ENCODE results near the gene OR2T4. TPM values are rescaled to one million over a fixed set of nuclear protein-coding genes. Genes with fewer than 3 reads are reported as not detected.

OR2T4 gene
- total RNA-seq, 1 donor from 2014 or later, result not detected

- no peak within 1 kb of the TSS for H3K4me3 ChIP-seq (ENCODE audit: low read depth, low read length)
- no peak for TF ChIP-seq CTCF (conservative IDR thresholded peaks at IDR 0.05; ENCODE audit: low read depth, low read length)
- no peak for DNase-seq (ENCODE audit: low read depth)
These were observed 41.3 kb downstream of the OR2T4 start, which contains the start of gene OR2T1 for GRCh38 chr1:248402748-248403147. Gene OR2T1 (plus strand): TSS chr1:248403048. CDS start chr1:248406148, 3,100 bp downstream.

DNA sequence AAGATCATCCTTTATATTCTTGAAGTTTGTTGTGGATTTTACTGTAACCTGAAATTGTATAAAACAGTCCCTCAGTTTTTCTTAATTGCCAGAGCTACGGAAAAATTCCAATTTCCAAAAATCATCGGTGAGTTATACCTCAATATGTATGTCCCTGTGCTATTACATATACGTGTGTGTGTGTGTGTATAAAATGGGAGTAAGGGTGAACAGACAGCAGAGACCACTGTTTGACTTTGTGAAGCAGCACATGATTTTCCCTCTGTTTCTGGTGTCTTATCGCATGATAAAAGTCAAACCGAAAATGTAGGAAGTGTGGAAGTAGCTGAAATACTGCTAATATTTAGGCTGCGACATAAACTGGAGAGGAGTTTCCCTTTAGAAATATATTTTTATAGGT is 42.6 kb downstream of the OR2T4 start:
- no peak for DNase-seq (ENCODE audit: low read depth)
- no peak for TF ChIP-seq CTCF (conservative IDR thresholded peaks at IDR 0.05; ENCODE audit: low read depth, low read length)

GRCh38 chr1:248406721-248407692 is 45.5 kb downstream of the OR2T4 start:
- no peak overlapping the region for H3K4me3 ChIP-seq (ENCODE audit: low read depth, low read length)
- DNase-seq (ENCODE audit: low read depth), result no peak
- TF ChIP-seq CTCF (conservative IDR thresholded peaks at IDR 0.05; ENCODE audit: low read depth, low read length), result no peak

More for the DNA sequence above, 42.6 kb downstream of the OR2T4 start:
- no peak overlapping the region for H3K4me3 ChIP-seq (ENCODE audit: low read depth, low read length)

Other genes with a start within 250 kb of the OR2T4 start
- gene OR2M5, start 216.5 kb upstream of the OR2T4 start, total RNA-seq, result not detected in 2 replicates
- not detected in 2 replicates for gene OR2M2, start 186.8 kb upstream of the OR2T4 start, total RNA-seq
- not detected in 2 replicates for gene OR2M3, start 164.4 kb upstream of the OR2T4 start, total RNA-seq
- not detected in 2 replicates for gene OR2M4, start 130.2 kb upstream of the OR2T4 start, total RNA-seq
- gene OR2T33, start 83.7 kb upstream of the OR2T4 start, total RNA-seq, result not detected in 2 replicates
- gene OR2T12, start 58.2 kb upstream of the OR2T4 start, total RNA-seq, result not detected in 2 replicates
- gene OR2M7, start 37.1 kb upstream of the OR2T4 start, total RNA-seq, result not detected in 2 replicates
- not detected in 2 replicates for gene OR14C36, start 12.9 kb upstream of the OR2T4 start, total RNA-seq
- not detected in 2 replicates for gene OR2T6, start 14.1 kb downstream of the OR2T4 start, total RNA-seq
- not detected in 2 replicates for gene OR2T1, start 41.4 kb downstream of the OR2T4 start, total RNA-seq
- not detected in 2 replicates for gene OR2T2, start 84.0 kb downstream of the OR2T4 start, total RNA-seq
- gene OR2T3, start 111.7 kb downstream of the OR2T4 start, total RNA-seq, result not detected in 2 replicates
- gene OR2T5, start 126.9 kb downstream of the OR2T4 start, total RNA-seq, result not detected in 2 replicates
- not detected in 2 replicates for gene OR2G6, start 146.4 kb downstream of the OR2T4 start, total RNA-seq
- not detected in 2 replicates for gene OR2T29, start 201.1 kb downstream of the OR2T4 start, total RNA-seq
- gene OR2T34, start 213.1 kb downstream of the OR2T4 start, total RNA-seq, result not detected in 2 replicates
- gene OR2T10, start 236.0 kb downstream of the OR2T4 start, total RNA-seq, result not detected in 2 replicates

Data from epithelial cell of proximal tubule (primary cell).